HepG2 (cell line): ENCODE measurements around the gene ATRIP. TPM values are rescaled to one million over a fixed set of nuclear protein-coding genes. Genes with fewer than 3 reads are reported as not detected.

Experiments
- ATF6 ChIP-seq: sonication (generic); formaldehyde crosslinking; conservative IDR thresholded peaks from 2 replicates; pipeline ENCODE4 v1.4.0; 2020; ENCODE audit warnings: missing genetic modification reagents
- BCL6 ChIP-seq: IDR thresholded peaks from 2 replicates; pipeline ENCODE4 v1.6.1; 2016; ENCODE audit warnings: missing genetic modification reagents, missing compliant biosample characterization
- CCDC6 ChIP-seq: sonication (generic); formaldehyde crosslinking; IDR thresholded peaks from 2 replicates; pipeline ENCODE4 v1.8.1; 2022; ENCODE audit warnings: mild to moderate bottlenecking, missing genetic modification reagents, moderate library complexity
- CHD2 ChIP-seq: IDR thresholded peaks from 2 replicates; pipeline ENCODE4 v1.6.1; 2011; ENCODE audit warnings: low read depth, low read length, improper control_type of control experiment
- HNF1B ChIP-seq: sonication (generic); formaldehyde crosslinking; IDR thresholded peaks from 2 replicates; pipeline ENCODE4 v1.5.1; 2020; ENCODE audit warnings: mild to moderate bottlenecking, moderate library complexity, missing genetic modification reagents
- KLF6 ChIP-seq: IDR thresholded peaks from 2 replicates; pipeline ENCODE4 v1.8.0; 2016; ENCODE audit warnings: missing biosample characterization, missing genetic modification reagents
- LBX2 ChIP-seq: sonication (generic); formaldehyde crosslinking; IDR thresholded peaks from 2 replicates; pipeline ENCODE4 v1.5.0; 2020; ENCODE audit warnings: missing genetic modification reagents, mild to moderate bottlenecking, borderline replicate concordance
- MLX ChIP-seq: IDR thresholded peaks from 2 replicates; pipeline ENCODE4 v1.6.1; 2016
- PAX8 ChIP-seq: sonication (generic); formaldehyde crosslinking; IDR thresholded peaks from 2 replicates; pipeline ENCODE4 v1.8.0; 2022; ENCODE audit warnings: mild to moderate bottlenecking, missing genetic modification reagents, borderline replicate concordance
- SATB2 ChIP-seq: sonication (generic); formaldehyde crosslinking; IDR thresholded peaks from 2 replicates; pipeline ENCODE4 v1.5.0; 2020; ENCODE audit warnings: missing genetic modification reagents
- SKI ChIP-seq: fragments of 450-650 bp; IDR thresholded peaks from one replicate; pipeline ENCODE4 v1.6.1; 2018; ENCODE audit warnings: mild to moderate bottlenecking; ENCODE audit not compliant: partially characterized antibody
- SRY ChIP-seq: sonication (generic); formaldehyde crosslinking; IDR thresholded peaks from 2 replicates; pipeline ENCODE4 v1.8.0; 2022; ENCODE audit warnings: mild to moderate bottlenecking, missing genetic modification reagents
- TFDP1 ChIP-seq: IDR thresholded peaks from 2 replicates; pipeline ENCODE4 v1.6.1; 2016; ENCODE audit warnings: missing compliant biosample characterization, missing genetic modification reagents, borderline replicate concordance
- ZBTB38 ChIP-seq: sonication (generic); formaldehyde crosslinking; IDR thresholded peaks from 2 replicates; pipeline ENCODE4 v1.5.1; 2020; ENCODE audit warnings: mild to moderate bottlenecking, missing genetic modification reagents
- ZFP90 ChIP-seq: sonication (generic); formaldehyde crosslinking; IDR thresholded peaks from 2 replicates; pipeline ENCODE4 v1.8.0; 2022; ENCODE audit warnings: missing genetic modification reagents, mild to moderate bottlenecking, inconsistent platforms, borderline replicate concordance
- ZNF263 ChIP-seq: sonication (generic); formaldehyde crosslinking; IDR thresholded peaks from 2 replicates; pipeline ENCODE4 v1.4.0; 2020; ENCODE audit warnings: missing genetic modification reagents
- ZNF275 ChIP-seq: sonication (generic); formaldehyde crosslinking; IDR thresholded peaks from 2 replicates; pipeline ENCODE4 v1.8.0; 2022; ENCODE audit warnings: missing genetic modification reagents, mild to moderate bottlenecking, inconsistent platforms, borderline replicate concordance
- ZNF280D ChIP-seq: sonication (generic); formaldehyde crosslinking; IDR thresholded peaks from 2 replicates; pipeline ENCODE4 v1.5.1; 2020; ENCODE audit warnings: mild to moderate bottlenecking, missing genetic modification reagents
- ZNF546 ChIP-seq: sonication (generic); formaldehyde crosslinking; conservative IDR thresholded peaks from 2 replicates; pipeline ENCODE4 v1.8.1; 2023; ENCODE audit warnings: mild to moderate bottlenecking, missing genetic modification reagents
- ZNF883 ChIP-seq: sonication (generic); formaldehyde crosslinking; IDR thresholded peaks from 2 replicates; pipeline ENCODE4 v1.5.1; 2020; ENCODE audit warnings: mild to moderate bottlenecking, missing genetic modification reagents; ENCODE audit errors: not compliant biosample characterization
- polyA plus RNA-seq, 8 experiments: library from polyadenylated mRNA; depleted of rRNA in 3 of 8; stranded (reverse) in 7 of 8; unstranded in 1 of 8; fragments of >200 nt; fragmentation: Illumina TruSeq in 4 of 8; extraction: Trizol in 4 of 8; gene quantifications; 2 replicates each; pipeline versions ENCODE4 v1.2.1 to v1.2.3, GENCODE V29; 2011 to 2016; ENCODE audit warnings: low read depth in 4 of 8, missing spikeins in 1 of 8, mixed read lengths in 1 of 8; ENCODE audit not compliant: insufficient read depth in 1 of 8
- total RNA-seq, 5 experiments: library from RNA; depleted of rRNA; stranded (reverse); fragments of >200 nt; fragmentation: Illumina TruSeq; extraction: Trizol; gene quantifications; 2 replicates each; pipeline ENCODE4 v1.2.3, GENCODE V29; 2016; ENCODE audit warnings: low read depth in 1 of 5

Gene ATRIP
- total and polyA plus RNA-seq, 2 of the 13 experiments (the other 11 are each of a cell fraction or from before 2014, with no cell fraction given), result 5.1 to 12.5 TPM

GRCh38 chr3:48428088-48428571, 18.4 kb upstream of the ATRIP start (continued):
- TF ChIP-seq MLX (CRISPR knock-in tag) (no peak), ZNF263 (CRISPR knock-in tag) (peak; percentile 55; the same call in 1 of the 2 replicates), SRY (CRISPR knock-in tag) (0 out of 2 replicates have a peak, but pooled peaks have one; percentile 64), TFDP1 (CRISPR knock-in tag) (no peak), PAX8 (CRISPR knock-in tag) (no peak), ZFP90 (peak; percentile 57; the same call in 1 of the 2 replicates), SATB2 (CRISPR knock-in tag) (no peak), ZNF546 (CRISPR knock-in tag) (no peak), CHD2 (no peak), LBX2 (CRISPR knock-in tag) (0 out of 2 replicates have a peak, but pooled peaks have one; percentile 27), ATF6 (no peak), BCL6 (CRISPR knock-in tag) (no peak), ZNF883 (CRISPR knock-in tag) (peak; percentile 23), ZNF280D (no peak), SKI (no peak), HNF1B (no peak), ZNF275 (no peak), CCDC6 (CRISPR knock-in tag) (peak; percentile 44; the same call in 1 of the 2 replicates), KLF6 (no peak), ZBTB38 (CRISPR knock-in tag) (0 out of 2 replicates have a peak, but pooled peaks have one; percentile 10)
